ENCODE results near the gene MDH1B.
"Not testable (repeated sequence)": the region's sequence is repeated elsewhere in the genome, so short reads cannot be mapped to it uniquely, and the experiment has no call there.

Gene MDH1B

DNA sequence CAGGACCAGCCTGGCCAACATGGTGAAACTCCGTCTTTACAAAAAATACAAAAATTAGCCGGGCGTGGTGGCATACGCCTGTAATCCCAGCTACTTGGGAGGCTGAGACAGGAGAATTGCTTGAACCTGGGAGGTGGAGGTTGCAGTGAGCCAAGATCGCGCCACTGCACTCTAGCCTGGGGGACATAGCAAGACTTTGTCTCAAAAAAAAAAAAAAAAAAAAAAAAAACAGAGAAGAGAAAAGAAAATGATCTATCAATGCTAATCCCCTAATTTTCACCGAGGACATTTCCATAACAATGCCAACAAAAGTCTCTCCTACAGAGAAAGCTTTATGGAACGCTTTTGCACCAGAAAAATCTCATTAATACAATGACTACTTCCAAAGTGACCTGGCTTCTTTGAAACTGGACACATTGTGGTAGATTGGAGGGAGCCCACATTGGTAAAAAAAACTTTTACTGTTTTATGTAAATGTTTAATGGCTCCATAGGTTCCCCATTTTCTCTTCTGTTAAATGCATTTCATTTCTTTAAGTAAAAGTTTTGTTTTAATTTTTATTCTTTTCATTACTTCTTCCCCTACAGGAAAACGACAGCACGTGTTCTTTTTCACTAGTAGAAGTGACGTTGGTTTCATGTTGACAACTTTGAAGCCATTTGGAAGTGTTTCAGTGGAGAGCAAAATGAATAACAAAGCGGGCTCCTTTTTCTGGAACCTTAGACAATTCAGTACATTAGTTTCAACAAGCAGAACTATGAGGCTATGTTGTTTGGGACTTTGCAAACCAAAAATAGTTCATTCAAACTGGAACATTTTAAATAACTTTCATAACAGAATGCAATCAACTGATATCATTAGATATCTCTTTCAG is 1.2 kb upstream of the MDH1B start:
- DNase-seq, result no peak

DNA sequence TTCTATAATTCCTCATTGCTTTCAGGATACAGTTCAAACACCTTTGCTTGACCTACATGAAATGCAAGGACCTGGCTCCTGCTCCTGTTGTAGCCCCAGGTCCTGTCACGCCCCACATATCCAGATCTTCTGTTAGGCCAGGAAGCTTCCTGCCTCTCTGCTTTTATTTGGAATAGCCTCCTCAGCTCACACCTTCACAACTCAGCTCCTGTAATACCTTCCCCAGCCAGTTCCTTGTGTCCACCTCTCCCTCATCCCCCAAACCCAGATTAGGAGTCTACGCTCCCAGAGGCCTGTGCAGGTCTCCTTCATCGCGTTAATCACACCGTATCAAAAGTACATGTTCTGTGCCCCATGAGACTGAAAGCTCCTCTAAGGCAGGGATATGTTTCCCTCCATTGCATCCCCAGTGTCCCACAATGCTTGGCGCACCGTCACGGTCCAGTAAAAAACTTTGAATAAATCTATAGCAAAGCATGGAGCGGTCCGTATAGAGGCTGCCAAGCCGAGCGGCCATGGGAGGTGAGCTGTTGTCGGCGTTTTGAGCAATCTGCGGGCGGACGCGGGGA is 371 bp downstream of the MDH1B start:
- no peak for DNase-seq

DNA sequence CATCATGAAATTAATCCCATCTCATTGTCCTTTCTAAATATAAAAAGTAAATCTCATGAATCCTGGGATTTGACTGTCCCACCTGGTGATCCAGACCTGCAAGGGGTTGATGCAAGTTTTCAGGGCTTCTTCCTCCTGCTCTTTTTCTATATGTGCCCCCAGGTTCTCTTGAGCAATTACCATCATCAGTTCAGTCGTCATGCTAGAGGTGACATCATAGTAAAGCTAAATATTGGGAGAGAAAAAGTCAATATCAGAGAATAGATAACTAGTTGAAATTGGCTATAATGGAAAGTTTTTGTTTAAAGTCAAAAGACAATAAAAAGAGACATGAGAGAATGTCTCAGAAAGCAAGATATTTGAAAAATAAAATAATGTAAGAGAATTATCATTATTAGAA is 8.3 kb downstream of the MDH1B start:
- DNase-seq, result no peak

DNA sequence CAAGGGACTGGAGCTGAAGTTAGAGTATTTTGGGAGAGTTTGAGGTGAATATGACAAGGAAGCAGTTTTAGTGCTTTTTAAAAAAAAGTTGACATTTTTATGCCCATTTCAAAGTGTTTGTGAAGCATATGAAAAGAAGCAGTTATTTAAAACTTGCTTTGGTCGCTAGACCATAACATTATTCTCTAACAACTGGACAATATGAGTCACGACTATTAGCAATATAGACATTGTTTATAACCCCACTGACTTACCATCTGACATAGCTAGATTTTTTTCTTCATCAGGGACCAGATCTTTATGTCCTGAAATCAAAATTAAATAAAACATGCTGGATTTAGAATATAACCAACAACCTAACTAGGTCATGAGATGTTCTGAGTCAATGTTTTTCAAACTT is 24.3 kb downstream of the MDH1B start:
- DNase-seq, result no peak

DNA sequence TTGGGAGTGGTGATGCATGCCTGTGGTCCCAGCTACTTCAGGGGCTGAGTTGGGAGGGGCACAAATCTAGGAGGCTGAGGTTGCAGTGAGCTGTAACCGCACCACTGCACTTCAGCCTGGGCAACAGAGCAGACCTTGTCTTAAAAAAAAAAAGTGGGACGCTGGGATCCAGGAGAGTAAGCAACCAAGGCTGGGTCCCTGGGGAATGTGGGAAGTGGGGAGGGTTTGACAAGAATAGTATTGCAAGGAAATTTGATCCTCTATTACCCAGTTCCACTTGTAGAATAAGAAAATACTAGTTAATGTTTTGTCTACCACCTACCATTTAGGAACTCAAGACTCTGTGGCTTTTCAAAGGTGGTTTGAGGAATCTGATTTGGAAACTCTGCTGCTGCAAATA is 25.9 kb downstream of the MDH1B start:
- no peak for DNase-seq

DNA sequence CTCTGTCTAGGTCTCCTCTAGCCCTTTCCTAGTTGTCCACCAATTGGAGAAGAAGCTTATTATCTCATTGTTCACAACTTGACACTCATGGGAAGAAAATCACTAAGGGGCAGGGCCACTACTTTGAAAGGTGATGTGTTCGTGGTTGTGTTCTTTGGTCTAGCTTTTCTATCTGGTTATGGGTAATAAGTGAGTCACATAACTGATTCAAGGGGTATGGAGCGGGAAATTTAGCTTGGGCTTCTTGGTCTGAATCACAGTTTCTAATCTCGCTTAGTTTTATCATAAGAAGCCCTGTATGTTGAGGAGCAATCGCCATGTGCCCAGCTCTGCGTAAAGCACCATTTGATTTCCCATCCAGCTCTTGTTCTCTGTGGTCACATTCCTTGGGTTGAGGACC is 28.2 kb downstream of the MDH1B start:
- DNase-seq, result no peak

DNA sequence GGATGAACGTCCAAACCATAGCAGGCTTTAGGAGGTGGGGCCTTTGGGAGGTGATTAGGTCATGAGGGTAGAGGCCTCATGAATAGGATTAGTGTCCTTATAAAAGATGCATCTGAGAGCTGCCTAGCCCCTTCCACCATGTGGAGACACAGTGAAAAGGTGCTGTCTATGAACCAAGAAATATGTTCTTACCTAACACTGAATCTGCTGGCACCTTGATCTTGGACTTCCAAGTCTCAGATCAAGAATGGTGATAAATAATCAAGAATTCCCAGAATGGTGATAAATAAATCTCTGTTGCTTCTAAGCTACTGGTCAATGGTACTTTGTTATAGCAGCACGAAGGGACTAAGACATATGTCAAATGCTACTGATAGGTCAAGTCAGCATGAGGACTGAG is 31.8 kb downstream of the MDH1B start:
- no peak for DNase-seq

DNA sequence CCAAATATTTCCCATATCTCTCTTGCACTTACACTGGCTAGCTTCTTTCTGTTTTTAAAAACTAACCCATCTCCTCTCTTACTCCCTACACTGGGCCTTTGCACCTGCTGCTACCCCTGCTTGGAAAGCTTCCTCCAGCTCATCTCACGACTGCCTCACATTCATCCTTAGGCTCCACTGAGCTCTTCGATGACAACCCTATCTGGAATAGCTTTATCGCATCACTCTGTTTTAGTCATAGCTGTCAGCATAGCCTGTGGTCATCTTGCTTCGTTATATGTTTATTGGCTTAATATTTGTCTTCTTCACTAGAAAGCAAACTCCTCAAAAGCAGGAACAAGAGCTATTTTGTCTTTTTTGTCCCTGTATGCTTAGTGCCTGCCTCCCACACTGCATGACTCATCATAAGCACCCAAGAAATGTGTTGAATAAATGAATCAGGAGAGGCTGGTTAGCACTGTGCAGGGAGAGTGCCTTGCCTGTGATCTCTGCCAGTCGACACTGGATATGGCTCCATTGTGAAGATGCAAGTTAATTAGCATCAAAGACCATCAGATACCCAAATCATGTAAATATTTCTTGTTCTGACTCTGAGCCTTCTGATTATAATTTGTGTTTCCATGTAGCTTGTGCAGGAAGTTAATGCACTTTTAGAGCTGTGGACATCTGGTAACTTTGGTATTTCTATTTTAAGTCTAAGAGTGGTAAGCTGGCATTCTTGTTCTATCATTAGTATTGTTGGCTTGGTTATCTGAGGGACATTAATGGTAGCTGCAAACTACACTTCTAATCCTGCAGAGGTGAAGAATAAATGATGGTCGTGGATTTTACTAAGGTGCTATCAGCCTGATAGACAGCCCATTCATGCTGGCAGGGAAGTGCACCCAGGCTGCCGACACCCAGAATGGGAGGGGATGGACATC is 36.6 kb downstream of the MDH1B start:
- DNase-seq, result no peak

DNA sequence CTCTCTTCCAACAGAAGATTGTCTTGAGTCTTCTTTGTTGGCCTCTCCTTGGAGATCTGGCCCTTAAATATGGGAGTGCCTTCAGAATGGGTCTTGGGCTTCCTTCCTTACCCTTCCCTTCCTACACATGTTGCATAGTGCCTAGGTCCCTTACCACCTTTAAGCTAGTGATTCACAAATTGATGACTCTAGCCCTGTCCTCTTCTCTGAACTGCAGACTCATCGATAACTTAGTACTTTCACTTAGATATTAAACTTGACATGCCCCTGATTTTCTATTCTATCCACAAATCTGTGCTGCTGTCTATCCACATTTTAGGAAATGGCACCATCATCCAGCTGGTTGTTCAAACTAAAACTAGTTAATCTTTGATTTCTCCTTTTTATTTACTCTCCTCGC is 37.8 kb downstream of the MDH1B start:
- no peak for DNase-seq

DNA sequence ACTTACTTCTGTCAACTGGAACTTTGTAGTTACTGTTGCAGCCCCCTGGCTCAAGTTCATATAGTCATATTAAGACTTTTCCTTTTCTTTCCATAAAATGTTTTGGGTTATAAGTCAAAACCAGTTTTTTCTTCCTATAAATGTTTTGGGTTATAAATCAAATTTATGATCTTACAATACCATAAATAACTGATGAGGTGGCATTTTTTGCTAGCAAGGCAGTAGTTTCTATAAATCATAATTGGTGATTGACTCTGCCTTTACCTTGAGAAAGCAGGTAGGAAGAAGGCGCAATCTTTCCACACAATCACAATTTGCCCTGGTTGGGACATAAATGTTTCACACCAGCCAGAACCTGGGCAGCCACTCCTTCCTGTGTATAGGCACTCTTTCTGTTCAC is 41.8 kb downstream of the MDH1B start:
- no peak for DNase-seq

DNA sequence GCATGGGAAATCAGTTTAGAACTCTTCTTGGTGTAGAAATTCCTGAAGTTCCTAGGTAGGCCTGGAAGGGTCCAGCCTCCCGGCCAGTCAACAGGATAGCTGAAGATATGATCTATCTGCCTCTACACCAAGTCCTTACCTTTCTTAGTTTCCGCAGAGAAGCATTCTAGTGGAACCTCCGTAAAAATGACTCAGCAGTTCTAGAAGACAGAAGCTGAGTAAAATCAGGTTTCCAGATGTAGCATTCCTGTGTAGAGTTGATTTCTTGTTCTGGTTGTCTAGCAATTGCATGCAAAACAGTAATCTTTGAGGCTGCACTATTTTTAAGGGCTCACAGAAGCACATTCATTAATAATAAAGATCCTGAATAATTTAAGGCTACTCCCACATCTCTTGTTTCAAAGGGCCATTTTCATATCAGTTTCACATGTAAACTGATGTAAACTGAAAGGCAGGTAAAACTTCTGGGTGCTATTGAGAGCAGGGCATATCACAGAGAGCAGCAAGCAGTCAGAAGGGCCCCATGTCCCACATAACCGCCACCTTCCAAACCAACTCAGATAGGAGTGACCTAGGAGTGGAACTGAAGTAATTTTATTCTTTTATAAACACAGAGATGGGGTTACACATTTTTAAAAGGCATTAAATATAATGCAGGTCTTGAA is 43.7 kb downstream of the MDH1B start:
- DNase-seq, result no peak

DNA sequence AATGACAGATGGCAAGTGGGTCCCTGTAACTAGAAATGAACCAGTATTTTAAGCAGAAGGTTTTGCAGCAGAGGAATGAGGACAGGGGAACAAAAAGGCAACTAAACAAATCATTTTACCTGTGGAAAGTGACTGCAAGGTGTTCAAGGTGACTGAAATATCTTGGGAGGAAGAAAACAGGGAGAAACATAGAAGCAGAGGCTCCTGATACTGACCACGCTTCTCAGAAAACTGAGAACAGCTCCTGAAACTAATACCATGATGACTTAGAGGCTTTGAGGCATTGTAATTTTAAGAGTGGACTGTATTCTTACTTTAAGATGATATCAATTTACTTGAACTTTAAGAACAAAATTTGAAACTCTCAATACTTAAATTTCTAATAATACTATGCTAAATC is 46.8 kb downstream of the MDH1B start, which contains the start of gene DYTN:
DYTN (minus strand) TSS at position 101 of the 400 bp plus-strand sequence. CDS start 117 bp downstream, outside the sequence.
- DNase-seq, result no peak

DNA sequence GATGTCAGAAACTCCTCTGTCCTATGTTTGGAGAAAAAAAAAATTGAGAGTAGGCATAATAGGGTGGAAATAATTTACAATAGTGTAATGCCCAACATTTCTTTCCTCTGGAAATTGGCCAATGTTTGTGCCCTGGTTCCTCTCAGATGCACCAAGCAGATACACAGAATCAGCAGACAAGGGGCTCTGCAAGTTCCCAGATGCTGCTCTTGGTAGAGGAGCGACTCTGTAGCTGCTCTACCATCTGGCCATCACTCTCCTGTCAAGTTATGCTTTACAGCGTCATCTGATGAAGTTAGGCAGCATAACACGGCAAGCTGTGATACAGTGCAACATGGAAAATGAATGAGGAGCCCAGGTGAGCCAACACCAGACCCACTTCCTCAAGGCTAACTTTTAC is 48.5 kb downstream of the MDH1B start:
- no peak for DNase-seq

DNA sequence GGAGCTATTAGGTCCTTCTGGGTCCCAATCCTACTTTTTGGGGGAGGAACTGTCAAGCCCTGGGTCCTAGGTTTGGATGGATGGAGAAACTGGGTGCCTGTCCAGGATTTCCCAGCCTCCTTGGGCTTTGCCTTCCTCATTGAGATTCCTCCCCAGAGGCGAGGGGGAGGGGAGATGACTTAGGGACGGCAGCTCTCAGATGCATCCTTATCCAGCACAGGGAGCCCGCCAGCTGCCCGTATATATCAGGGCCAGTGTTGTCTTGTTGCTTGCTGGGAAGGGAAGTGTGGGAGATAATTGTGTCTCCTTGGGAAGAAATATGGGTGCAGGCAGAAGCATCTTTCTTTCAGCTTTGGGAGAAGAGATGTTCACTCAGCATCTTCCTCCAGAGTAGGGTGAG is 49.9 kb downstream of the MDH1B start:
- DNase-seq, result not testable (repeated sequence)

DNA sequence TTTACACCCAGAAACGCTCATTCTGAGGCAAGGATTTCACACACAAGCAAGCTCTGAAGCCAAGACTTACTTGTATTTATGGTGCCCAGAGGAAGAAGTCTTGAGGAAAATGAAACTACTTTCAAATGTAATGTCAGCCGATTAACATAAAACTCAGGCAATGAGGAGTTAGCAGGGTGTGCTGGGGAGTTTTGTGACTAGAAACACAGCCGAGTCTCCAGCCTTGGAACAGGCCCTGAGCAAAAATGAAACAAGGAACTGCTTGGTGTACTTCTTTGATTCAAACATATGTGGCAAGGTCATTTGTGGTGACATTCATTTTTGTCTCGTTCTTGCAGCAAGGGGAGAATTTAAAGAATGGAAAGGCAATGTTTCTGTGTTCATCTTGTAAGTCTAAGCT is 51.4 kb downstream of the MDH1B start:
- no peak for DNase-seq

DNA sequence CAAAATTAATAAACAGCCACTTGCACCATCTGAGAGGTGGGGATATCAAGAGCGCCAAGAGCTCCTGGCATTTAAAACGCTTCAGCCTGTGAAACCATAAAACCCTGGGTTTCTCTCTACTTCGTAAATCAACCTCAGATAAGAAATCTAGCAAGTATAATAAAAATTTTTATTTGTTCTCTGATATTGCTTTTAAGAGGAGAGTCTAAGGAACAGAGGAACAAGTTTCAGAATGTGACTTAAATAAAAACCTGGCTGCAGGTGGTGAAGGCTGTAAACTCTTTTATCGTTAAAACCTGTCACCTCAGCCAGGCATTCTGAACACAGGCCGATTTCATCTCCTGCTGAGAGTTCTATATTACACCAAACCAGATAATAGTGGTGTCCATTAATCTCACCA is 56.8 kb downstream of the MDH1B start:
- no peak for DNase-seq

DNA sequence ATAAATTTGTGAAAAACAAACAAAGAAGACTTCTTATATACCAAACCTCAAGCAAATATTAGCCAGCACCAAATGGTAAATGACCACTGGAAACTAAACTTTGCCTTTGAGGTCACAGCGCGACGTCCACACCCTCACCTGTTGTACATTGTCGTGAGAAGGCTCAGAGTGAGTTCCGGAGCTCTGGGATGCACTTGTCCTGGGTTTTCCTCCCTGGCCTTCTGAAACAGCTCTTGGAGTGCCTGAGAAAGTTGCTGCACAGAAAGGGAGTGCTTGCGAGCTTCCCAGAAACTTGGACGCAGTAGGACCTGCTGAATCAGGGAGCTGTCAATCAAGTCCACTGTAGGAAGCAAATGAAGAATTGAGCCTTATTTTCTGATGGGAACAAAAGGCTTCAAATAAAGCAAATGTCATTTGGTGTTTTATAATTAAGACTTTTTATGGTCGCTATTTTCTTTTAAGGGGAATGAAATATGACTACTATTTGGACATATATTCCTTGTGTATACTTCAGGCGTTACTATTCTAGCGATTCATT is 57.9 kb downstream of the MDH1B start:
- no peak for DNase-seq

DNA sequence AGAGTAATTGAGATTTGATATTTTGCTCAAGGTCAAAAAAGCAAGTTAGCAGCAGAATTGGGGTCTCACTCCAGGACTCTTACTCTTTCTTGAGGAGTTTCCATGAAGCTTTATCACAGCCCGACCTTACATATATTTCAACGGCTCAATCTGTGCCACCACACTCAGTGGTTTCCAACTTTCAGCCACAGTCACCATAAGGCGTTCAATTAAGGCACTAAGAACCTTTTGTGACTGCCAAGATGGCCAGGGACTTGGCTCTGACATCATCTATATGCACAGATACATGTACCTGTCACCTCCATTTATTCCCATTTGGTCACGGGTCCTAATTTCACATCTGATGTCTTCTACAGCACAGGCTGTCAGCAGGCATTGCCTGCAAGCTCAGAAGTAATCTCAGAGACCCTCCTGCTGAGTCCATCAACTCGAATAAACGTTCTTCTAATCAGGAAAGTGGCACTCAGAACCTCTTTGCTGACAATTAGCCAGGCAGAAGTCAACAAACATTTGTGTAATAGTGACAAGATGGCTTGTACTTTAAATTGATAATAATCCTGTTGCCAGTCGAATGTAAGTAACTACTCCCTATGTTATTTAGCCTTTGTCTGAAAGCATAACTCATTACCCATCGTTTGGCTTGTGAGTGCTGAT is 63.0 kb downstream of the MDH1B start:
- no peak for DNase-seq

DNA sequence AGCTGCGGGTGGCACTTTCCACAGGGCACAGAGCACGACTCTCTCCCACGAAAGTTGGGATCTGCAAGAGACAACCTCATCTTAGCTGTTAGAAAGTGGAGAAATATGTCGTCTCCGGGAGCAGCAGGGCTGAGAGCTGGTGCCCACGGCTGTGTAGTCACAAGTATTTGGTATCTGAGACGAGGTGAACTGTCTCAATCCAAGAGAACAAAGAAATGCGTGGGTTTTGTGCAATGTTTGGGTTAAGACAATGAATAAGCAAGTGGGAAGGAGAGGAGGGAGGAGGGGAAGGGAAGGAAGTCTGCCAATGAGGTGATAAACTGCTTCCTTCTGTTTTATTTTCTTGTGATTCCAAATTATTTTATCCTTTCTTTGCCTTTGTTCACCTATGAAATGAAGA is 65.0 kb downstream of the MDH1B start:
- DNase-seq, result no peak

DNA sequence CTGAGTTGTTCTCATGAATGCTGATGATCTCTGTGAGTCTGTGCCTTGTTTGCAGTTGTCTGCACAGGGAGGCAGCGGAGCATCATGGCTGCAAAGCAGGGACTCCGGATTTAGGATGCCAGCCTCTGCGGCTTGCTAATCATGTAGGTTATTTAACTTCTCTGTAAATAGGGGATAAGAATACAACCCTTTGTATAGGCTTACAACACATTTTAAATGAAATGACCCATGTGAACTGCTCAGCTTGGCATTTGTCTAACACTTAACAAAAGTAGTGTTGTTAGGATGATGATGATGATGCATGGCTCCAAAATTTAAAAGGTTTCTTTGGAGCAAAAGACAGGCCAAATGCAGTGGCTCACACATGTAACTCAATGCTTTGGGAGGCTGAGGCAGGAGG is 66.3 kb downstream of the MDH1B start:
- DNase-seq, result no peak

DNA sequence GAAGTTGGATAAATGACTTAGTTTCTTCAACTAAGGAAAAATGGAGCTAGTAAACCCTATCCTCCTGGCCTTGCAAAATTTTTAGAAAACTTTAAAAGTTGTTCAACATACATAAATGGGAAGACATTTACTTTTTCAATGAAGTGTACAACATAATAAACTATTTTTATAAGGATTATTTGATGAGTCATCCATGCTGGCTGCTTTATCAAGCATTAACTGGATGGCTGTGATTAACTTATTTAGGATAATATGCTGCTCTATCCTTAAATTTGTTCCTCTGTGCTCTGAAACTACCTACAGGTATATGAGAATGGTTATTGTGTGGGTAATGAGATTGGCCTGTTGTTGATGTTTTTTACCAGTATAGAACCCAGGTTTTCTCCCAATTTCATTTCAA is 68.2 kb downstream of the MDH1B start:
- no peak for DNase-seq
